ENCODE results near the gene LYRM9. TPM values are rescaled to one million over a fixed set of nuclear protein-coding genes. Genes with fewer than 3 reads are reported as not detected.

Gene LYRM9
- polyA plus RNA-seq, 2 of the 4 experiments (the other 2 are of a cell fraction) = 1.4 to 2.5 TPM

- no peaks in the 10 kb centered on the region for H3K4me1 ChIP-seq
- no peak overlapping the region for H3K27ac ChIP-seq
- POLR2A ChIA-PET = no interaction called here
- no peak for DNase-seq (ENCODE audit: low read depth in 1 of 2, low spot score in 1 of 2)
- CTCF ChIA-PET = interaction anchor here (2.3 kb wide), 1 partner anchor 27 kb away, joined by 10 read pairs; the partner anchor contains the start of gene LYRM9
- H3K9me3 ChIP-seq = no peaks in the 10 kb centered on the region
- WGBS (ENCODE audit: missing lambda C conversion rate) = 83% methylated on average over 3 of the region's 3 CpGs
- H3K4me2 ChIP-seq = no peak overlapping the region
- ATAC-seq = no peak
- no peak for FAIRE-seq
- TF ChIP-seq REST (IDR thresholded peaks at IDR 0.05) = no peak
- no peak for TF ChIP-seq KDM5A (IDR thresholded peaks at IDR 0.05)
- TF ChIP-seq POLR2AphosphoS2 (conservative IDR thresholded peaks at IDR 0.05; ENCODE audit: low read length) = no peak
- no peak for TF ChIP-seq MYC (IDR thresholded peaks at IDR 0.05; ENCODE audit: borderline replicate concordance, low read length)
- no peak for TF ChIP-seq HOXA7 (CRISPR knock-in tag; IDR thresholded peaks at IDR 0.05)
- no peak for TF ChIP-seq USF2 (IDR thresholded peaks at IDR 0.05)
- TF ChIP-seq MAX (IDR thresholded peaks at IDR 0.05) = no peak
- no peak for TF ChIP-seq GATA3 (IDR thresholded peaks at IDR 0.05; ENCODE audit: borderline replicate concordance)
- no peak for TF ChIP-seq ATOH8 (CRISPR knock-in tag; IDR thresholded peaks at IDR 0.05; ENCODE audit: low read depth)
- no peak overlapping the region for H3K4me3 ChIP-seq
Measured at GRCh38 chr17:27920569-27920968, 27.4 kb upstream of the LYRM9 start.

- H3K4me1 ChIP-seq = no peaks in the 10 kb centered on the region
- ChIA-PET POLR2A (no interaction called here), CTCF (interaction anchor here (0.9 to 1.3 kb wide), 2 partner anchors 10 to 25 kb away, joined by 3 read pairs; no protein-coding TSS in a partner anchor)
- no peak overlapping the region for H3K27ac ChIP-seq
- ATAC-seq (no peak), DNase-seq (ENCODE audit: low read depth in 1 of 2, low spot score in 1 of 2) (no peak), FAIRE-seq (no peak)
- no peak overlapping the region for H3K4me3 ChIP-seq
- no peak overlapping the region for H3K4me2 ChIP-seq
- H3K9me3 ChIP-seq = no peaks in the 10 kb centered on the region
- 68% methylated on average over 7 of the region's 7 CpGs for WGBS (ENCODE audit: missing lambda C conversion rate)
- TF ChIP-seq PBX3 (IDR thresholded peaks at IDR 0.05) (no peak), BHLHE40 (IDR thresholded peaks at IDR 0.05; ENCODE audit: low read depth, low read length) (no peak), HEYL (CRISPR knock-in tag; IDR thresholded peaks at IDR 0.05) (no peak), POLR2A (IDR thresholded peaks at IDR 0.05; ENCODE audit: low read length) (no peak), HDAC2 (IDR thresholded peaks at IDR 0.05) (no peak), BCL3 (IDR thresholded peaks at IDR 0.05) (no peak), TP53 (CRISPR knock-in tag; IDR thresholded peaks at IDR 0.05) (no peak), EHF (CRISPR knock-in tag; IDR thresholded peaks at IDR 0.05) (no peak), RFX5 (IDR thresholded peaks at IDR 0.05) (no peak), RCOR1 (IDR thresholded peaks at IDR 0.05; ENCODE audit: low read depth, low read length) (no peak), MYC (IDR thresholded peaks at IDR 0.05; ENCODE audit: borderline replicate concordance, low read length) (no peak), ZNF302 (CRISPR knock-in tag; IDR thresholded peaks at IDR 0.05) (no peak), CHD4 (IDR thresholded peaks at IDR 0.05; ENCODE audit: borderline replicate concordance) (no peak), EP300 (IDR thresholded peaks at IDR 0.05) (no peak), CEBPB (IDR thresholded peaks at IDR 0.05) (no peak), USF2 (IDR thresholded peaks at IDR 0.05) (no peak), JUN (IDR thresholded peaks at IDR 0.05) (no peak)
Measured at GRCh38 chr17:27919079-27919478, 25.9 kb upstream of the LYRM9 start.
